GM19025 (cell line): ENCODE data around the gene CREB3L1.

ENCODE experiments used
- ATAC-seq: cut with Tn5 transposase; IDR thresholded peaks from one replicate; pipeline ENCODE4 v1.9.1; 2021; ENCODE audit warnings: mild to moderate bottlenecking, low read depth, moderate library complexity; ENCODE audit not compliant: unreplicated experiment

CREB3L1 gene

GRCh38 chr11:46338988-46339666 is 61.7 kb downstream of the CREB3L1 start:
- ATAC-seq: no peak

DNA sequence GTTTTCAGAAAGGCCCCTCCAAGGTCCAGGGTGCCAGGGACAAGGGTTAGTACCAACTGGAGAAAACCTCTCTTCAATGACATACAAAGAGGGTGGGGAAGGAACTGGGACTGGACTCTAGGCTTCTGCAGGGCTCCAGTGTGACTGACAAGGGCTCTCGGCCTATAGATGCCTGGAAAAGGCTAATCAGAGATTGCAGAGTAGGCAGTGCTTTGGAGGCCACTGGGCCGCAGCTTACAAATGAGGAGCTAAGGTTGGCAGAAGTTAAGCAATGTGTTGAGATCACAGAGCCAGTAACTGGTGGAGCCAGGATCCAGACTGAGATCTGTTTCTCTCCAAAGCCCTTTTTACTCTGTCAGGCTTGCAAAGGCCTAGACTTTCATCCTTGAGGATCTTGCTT is 62.4 kb downstream of the CREB3L1 start:
- ATAC-seq: no peak

DNA sequence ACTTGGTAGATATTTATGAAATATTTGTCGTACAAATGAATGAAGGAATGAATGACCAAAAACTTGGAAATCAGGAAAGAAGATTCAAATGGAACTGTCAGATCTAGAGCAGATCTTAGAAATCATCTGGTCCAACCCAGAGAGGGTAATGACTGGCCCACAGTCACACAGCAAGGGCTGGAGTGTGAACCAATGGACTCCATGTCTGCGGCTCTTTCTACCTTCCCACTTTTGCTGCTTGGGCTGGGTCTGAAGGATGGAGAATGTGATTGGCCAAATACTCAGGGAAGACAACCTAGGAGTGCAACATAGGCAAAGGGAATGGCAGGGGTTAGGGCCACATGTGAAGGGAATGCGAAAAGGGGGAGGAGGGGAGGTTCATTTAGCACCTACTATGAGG is 64.0 kb downstream of the CREB3L1 start:
- ATAC-seq: no peak

DNA sequence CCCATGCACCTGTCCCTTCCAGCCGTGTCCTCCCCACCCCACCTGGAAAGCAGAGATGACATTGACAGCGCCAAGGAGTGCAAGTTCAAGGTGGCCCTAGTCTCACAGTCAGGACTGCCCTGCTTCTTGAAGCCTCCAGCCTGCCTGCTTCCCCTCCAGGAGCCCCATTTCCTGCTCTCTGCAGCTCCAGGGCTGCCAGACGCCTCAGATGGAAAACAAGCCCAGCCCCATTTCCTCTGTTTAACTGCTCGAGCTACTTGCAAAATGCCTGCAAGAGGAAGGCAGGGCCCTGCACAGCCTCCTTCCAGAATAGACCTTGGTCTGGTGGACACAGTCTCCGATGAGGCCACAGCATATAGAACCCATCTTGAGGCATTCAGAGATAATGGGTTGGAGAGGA is 64.8 kb downstream of the CREB3L1 start:
- no peak for ATAC-seq

- no peak for ATAC-seq
Observed at GRCh38 chr11:46343520-46343919, 66.1 kb downstream of the CREB3L1 start.

- ATAC-seq: no peak
Observed at GRCh38 chr11:46345131-46345597, 67.7 kb downstream of the CREB3L1 start.

- no peak for ATAC-seq
Observed at GRCh38 chr11:46345881-46346484, 68.5 kb downstream of the CREB3L1 start.

GRCh38 chr11:46346886-46347636 is 69.6 kb downstream of the CREB3L1 start, which contains the start of gene DGKZ:
Gene DGKZ, plus strand, starts transcription at chr11:46347463. Its CDS starts 197 bp downstream, at chr11:46347660.
- ATAC-seq: peak; percentile 73

GRCh38 chr11:46347637-46348311 is 70.3 kb downstream of the CREB3L1 start:
- no peak for ATAC-seq

- no peak for ATAC-seq
Observed at GRCh38 chr11:46348566-46349401, 71.3 kb downstream of the CREB3L1 start.

- no peak for ATAC-seq
Observed at GRCh38 chr11:46350695-46351094, 73.2 kb downstream of the CREB3L1 start.

GRCh38 chr11:46351148-46351547 is 73.7 kb downstream of the CREB3L1 start:
- no peak for ATAC-seq

DNA sequence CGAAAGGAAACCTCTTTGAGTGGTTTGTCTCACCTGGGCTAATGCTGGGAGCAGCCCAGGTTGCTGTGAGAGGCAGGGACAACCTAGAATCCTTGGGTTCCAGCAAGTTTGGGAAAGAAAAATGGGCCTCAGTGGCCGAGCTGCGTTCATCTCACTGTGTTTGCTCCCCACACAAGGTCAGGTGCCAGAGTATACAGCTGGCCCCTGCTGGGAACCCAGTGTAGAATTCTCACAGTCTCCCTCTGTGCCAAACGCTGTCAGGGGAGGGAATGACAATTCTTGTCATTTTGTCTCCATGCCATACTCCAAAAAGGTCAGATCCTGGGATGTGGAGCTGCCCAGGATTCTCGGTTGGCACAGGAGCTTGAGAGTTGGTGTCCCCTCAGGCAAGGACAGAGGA is 74.1 kb downstream of the CREB3L1 start:
- ATAC-seq: no peak

DNA sequence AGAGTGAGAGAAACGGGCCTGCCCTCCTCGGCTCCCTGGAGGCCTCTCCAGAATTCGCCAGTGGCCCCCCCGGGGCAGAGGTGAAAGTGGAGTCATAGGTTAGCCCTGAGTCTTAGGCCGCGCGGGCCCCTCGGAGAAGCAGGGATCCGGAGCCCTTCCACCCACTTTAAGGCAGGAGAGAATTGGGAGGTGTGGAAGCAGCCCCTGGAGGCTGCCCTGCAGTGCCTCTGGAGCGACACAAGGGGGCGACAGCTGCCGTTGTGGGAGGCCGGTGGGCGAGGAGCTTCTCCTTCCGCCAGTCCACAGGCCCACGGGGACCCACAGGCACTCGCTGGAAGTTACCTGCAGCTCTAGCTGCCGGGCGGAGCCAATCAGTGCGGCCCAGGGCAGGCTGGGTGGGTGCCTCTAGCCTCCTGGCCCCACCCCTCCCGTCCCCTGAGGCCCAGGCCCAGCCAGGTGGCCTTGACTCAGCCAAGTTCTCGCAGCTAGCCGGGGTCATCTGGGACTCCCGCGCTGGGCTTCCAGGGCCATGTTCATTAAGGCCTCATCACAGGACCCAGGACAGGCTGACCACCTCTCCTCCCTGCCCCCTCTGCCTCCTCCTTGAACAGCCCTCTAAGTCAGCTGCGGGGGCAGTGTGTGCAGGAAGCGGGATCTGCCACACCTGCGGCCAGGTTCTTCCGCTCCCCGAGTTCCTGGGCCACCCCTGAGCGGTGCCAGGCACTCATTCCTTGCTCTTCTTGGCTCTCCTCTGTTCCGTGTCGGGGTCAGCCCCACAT is 74.8 kb downstream of the CREB3L1 start:
- no peak for ATAC-seq

GRCh38 chr11:46353698-46354097 is 76.2 kb downstream of the CREB3L1 start:
- no peak for ATAC-seq

- no peak for ATAC-seq
Observed at GRCh38 chr11:46356924-46357482, 79.5 kb downstream of the CREB3L1 start.

DNA sequence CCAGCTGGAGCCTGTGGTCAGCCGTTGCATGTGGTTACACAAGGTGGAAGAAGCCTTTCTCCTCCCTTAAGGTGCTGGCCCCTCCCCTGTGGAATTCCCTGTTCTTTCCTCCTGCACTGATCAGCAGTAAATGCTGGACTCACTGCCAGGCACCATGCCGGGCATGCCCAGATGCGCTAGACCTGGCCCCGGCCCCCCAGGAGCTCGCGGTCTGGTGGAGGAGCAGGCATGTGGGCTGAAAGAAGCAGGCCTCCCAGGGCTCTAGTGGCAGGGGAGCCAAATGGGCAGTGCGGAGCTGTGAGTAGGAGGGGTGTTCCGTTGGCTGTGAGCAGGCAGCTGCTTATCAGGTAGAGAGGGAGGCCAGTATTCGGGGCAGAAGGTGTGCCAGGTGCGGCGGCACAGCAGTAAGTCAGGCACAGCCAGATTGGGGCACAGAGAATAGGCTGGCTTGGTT is 80.0 kb downstream of the CREB3L1 start:
- ATAC-seq: no peak

DNA sequence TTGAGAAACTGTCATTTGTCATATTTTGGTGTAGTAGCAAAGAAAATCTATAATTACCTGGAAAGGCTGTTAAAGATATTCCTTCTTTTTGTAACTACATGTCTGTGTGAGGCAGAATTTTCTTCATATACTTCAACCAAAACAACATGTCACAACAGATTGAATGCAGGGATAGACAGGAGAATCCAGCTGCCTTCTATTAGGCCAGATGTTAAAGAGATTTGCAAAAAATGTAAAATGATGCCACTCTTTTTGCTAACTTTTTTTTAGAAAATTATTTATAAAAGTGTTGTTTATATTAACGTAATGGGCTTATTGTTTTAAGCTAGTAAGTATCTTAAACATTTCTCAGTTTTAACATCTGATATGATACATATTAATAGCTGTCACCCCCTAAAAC is 82.5 kb downstream of the CREB3L1 start:
- no peak for ATAC-seq

- no peak for ATAC-seq
Observed at GRCh38 chr11:46360878-46361277, 83.4 kb downstream of the CREB3L1 start.
